Measurements from ENCODE around the gene MRPL52.
"Not testable (repeated sequence)": the region's sequence is repeated elsewhere in the genome, so short reads cannot be mapped to it uniquely, and the experiment has no call there.

MRPL52 gene

GRCh38 chr14:22854963-22855724 lies 25.5 kb downstream of the MRPL52 start:
- DNase-seq (ENCODE audit: low spot score), result no peak

- DNase-seq (ENCODE audit: low spot score), result no peak
Observed at GRCh38 chr14:22856428-22856827, 26.7 kb downstream of the MRPL52 start.

- DNase-seq (ENCODE audit: low spot score), result not testable (repeated sequence)
Observed at GRCh38 chr14:22860377-22860776, 30.7 kb downstream of the MRPL52 start.

GRCh38 chr14:22861651-22862050 lies 32.0 kb downstream of the MRPL52 start:
- no peak for DNase-seq (ENCODE audit: low spot score)

- DNase-seq (ENCODE audit: low spot score), result no peak
Observed at GRCh38 chr14:22864979-22865378, 35.3 kb downstream of the MRPL52 start.

GRCh38 chr14:22865424-22866405 lies 36.0 kb downstream of the MRPL52 start:
- DNase-seq (ENCODE audit: low spot score), result no peak

- no peak for DNase-seq (ENCODE audit: low spot score)
Observed at GRCh38 chr14:22866874-22867273, 37.2 kb downstream of the MRPL52 start.

- DNase-seq (ENCODE audit: low spot score), result no peak
Observed at GRCh38 chr14:22870811-22871223, 41.1 kb downstream of the MRPL52 start.

- peak; percentile 91 for DNase-seq (ENCODE audit: low spot score)
Observed at GRCh38 chr14:22871224-22872032, 41.7 kb downstream of the MRPL52 start, which contains the start of gene LRP10. Gene LRP10, plus strand, starts transcription at chr14:22871740. Its CDS starts 564 bp downstream, at chr14:22872304.

GRCh38 chr14:22872033-22872832 lies 42.5 kb downstream of the MRPL52 start:
- peak; percentile 90 for DNase-seq (ENCODE audit: low spot score)

- DNase-seq (ENCODE audit: low spot score), result no peak
Observed at GRCh38 chr14:22872833-22873520, 43.3 kb downstream of the MRPL52 start.

- no peak for DNase-seq (ENCODE audit: low spot score)
Observed at GRCh38 chr14:22875003-22875747, 45.5 kb downstream of the MRPL52 start.

- no peak for DNase-seq (ENCODE audit: low spot score)
Observed at GRCh38 chr14:22875748-22876319, 46.1 kb downstream of the MRPL52 start.

GRCh38 chr14:22877000-22877501 lies 47.4 kb downstream of the MRPL52 start:
- DNase-seq (ENCODE audit: low spot score), result no peak

GRCh38 chr14:22878271-22879246 lies 48.9 kb downstream of the MRPL52 start:
- no peak for DNase-seq (ENCODE audit: low spot score)

- no peak for DNase-seq (ENCODE audit: low spot score)
Observed at GRCh38 chr14:22882064-22882463, 52.4 kb downstream of the MRPL52 start.

- DNase-seq (ENCODE audit: low spot score), result peak; percentile 47
Observed at GRCh38 chr14:22882529-22883172, 53.0 kb downstream of the MRPL52 start.

Data from HuH-7 (cell line).